Smooth muscle cell (in vitro differentiated cells): ENCODE results near the gene RNF135. TPM values are rescaled to one million over a fixed set of nuclear protein-coding genes. Genes with fewer than 3 reads are reported as not detected.
"Not testable (repeated sequence)": the region's sequence is repeated elsewhere in the genome, so short reads cannot be mapped to it uniquely, and the experiment has no call there.

Source experiments
- DNase-seq: peaks from one replicate; lab custom pipeline; 2025; ENCODE audit not compliant: unreplicated experiment; lab: John Stamatoyannopoulos, UW
- H2AFZ ChIP-seq: fragments of 200-600 bp; sonication (generic); 2 replicates; pipeline ENCODE4 v1.6.0; 2016; ENCODE audit warnings: antibody characterized with exemption, low read depth, mild to moderate bottlenecking
- H3F3A ChIP-seq: fragments of 200-600 bp; sonication (generic); 2 replicates; pipeline ENCODE4 v1.6.0; 2017; ENCODE audit warnings: antibody characterized with exemption, low read depth
- H3K27ac ChIP-seq: fragments of 200-600 bp; sonication (generic); 2 replicates; pipeline ENCODE4 v1.5.1; 2016; ENCODE audit warnings: low read depth, mild to moderate bottlenecking
- H3K27me3 ChIP-seq: fragments of 200-600 bp; sonication (generic); 2 replicates; pipeline ENCODE4 v1.6.1; 2016; ENCODE audit warnings: low read depth, mild to moderate bottlenecking
- H3K36me3 ChIP-seq: fragments of 200-600 bp; sonication (generic); 2 replicates; pipeline ENCODE4 v1.5.1; 2016; ENCODE audit warnings: low read depth
- H3K4me1 ChIP-seq: fragments of 200-600 bp; sonication (generic); 2 replicates; pipeline ENCODE4 v1.5.1; 2016; ENCODE audit warnings: low read depth
- H3K4me2 ChIP-seq: fragments of 200-600 bp; sonication (generic); 2 replicates; pipeline ENCODE4 v1.6.0; 2016; ENCODE audit warnings: mild to moderate bottlenecking
- H3K4me3 ChIP-seq: fragments of 200-600 bp; sonication (generic); 2 replicates; pipeline ENCODE4 v1.5.1; 2016; ENCODE audit warnings: mild to moderate bottlenecking
- H3K79me2 ChIP-seq: fragments of 200-600 bp; sonication (generic); 2 replicates; pipeline ENCODE4 v1.6.0; 2016; ENCODE audit warnings: low read depth, mild to moderate bottlenecking
- H3K9ac ChIP-seq: fragments of 200-600 bp; sonication (generic); 2 replicates; pipeline ENCODE4 v1.6.0; 2016; ENCODE audit warnings: low read depth
- H3K9me3 ChIP-seq: fragments of 200-600 bp; sonication (generic); replicated peaks from 2 replicates; pipeline ENCODE4 v1.5.1; 2016; ENCODE audit warnings: low read depth
- H4K20me1 ChIP-seq: fragments of 200-600 bp; sonication (generic); 2 replicates; pipeline ENCODE4 v1.6.0; 2016; ENCODE audit warnings: low read depth
- CTCF ChIP-seq: fragments of 200-600 bp; sonication (generic); IDR thresholded peaks from 2 replicates; pipeline ENCODE4 v1.5.1; 2017; ENCODE audit warnings: borderline replicate concordance, mild to moderate bottlenecking, antibody characterized with exemption; ENCODE audit not compliant: insufficient read depth, poor library complexity, severe bottlenecking
- WGBS: methylation state at CpG from one replicate; pipeline ENCODE4 v1.1.7; 2016; ENCODE audit warnings: low lambda C conversion rate; 5-methylcytosine and 5-hydroxymethylcytosine counted together
- polyA plus RNA-seq: library from polyadenylated mRNA; unstranded; fragments of >200 nt; fragmentation: Nextera tagmentation; extraction: Ambion mirVana; gene quantifications from 2 replicates; pipeline ENCODE4 v1.2.1, GENCODE V29; 2016
- total RNA-seq: library from RNA; depleted of rRNA; stranded (reverse); fragments of >200 nt; gene quantifications from 2 replicates; pipeline ENCODE4 v1.2.3, GENCODE V29; 2014

RNF135 gene
- total and polyA plus RNA-seq, 2 experiments from 2014 or later, result 9.7 to 17.9 TPM

GRCh38 chr17:30965686-30966085 lies 5.2 kb upstream of the RNF135 start:
- H3K9me3 ChIP-seq, result no peaks in the 10 kb centered on the region

DNA sequence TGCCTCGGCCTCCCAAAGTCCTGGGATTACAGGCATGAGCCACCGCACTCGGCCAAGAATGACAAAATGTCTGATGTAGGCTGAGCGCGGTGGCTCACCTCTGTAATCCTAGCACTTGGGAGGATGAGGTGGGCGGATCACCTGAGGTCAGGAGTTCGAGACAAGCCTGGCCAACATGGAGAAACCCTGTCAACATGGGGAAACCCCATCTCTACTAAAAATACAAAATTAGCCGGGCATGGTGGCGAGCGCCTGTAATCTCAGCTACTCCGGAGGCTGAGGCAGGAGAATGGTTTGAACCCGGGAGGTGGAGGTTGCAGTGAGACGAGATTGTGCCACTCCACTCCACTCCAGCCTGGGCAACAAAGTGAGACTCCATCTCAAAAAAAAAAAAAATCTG lies 2.9 kb upstream of the RNF135 start:
- not testable (repeated sequence) for H3K27ac ChIP-seq, H3K9ac ChIP-seq, H2AFZ ChIP-seq, H3F3A ChIP-seq, H3K79me2 ChIP-seq, DNase-seq, H3K4me1 ChIP-seq, H3K9me3 ChIP-seq, H3K4me3 ChIP-seq, H3K4me2 ChIP-seq, H3K36me3 ChIP-seq, H3K27me3 ChIP-seq, H4K20me1 ChIP-seq
- 96% methylated on average over 13 of the region's 13 CpGs for WGBS

More at GRCh38 chr17:30965686-30966085, 5.2 kb upstream of the RNF135 start:
- Histone ChIP-seq H3K4me3 (no peak overlapping the region), H3K4me1 (no peaks in the 10 kb centered on the region), H3F3A (no peaks in the 10 kb centered on the region), H3K36me3 (no peaks in the 10 kb centered on the region), H3K9ac (no peak overlapping the region), H3K27ac (no peak overlapping the region), H3K4me2 (no peak overlapping the region), H4K20me1 (no peaks in the 10 kb centered on the region), H3K27me3 (no peaks in the 10 kb centered on the region), H2AFZ (no peak overlapping the region), H3K79me2 (no peaks in the 10 kb centered on the region)
- no peak for TF ChIP-seq CTCF
- WGBS, result 93% methylated on average over 3 of the region's 3 CpGs
- DNase-seq, result no peak

- Histone ChIP-seq H3K4me3 (peak overlapping the region; percentile 72), H3K9ac (peak overlapping the region; percentile 42), H2AFZ (peak overlapping the region; percentile 94), H3K4me2 (peak overlapping the region; percentile 95), H3K9me3 (no peaks in the 10 kb centered on the region), H3F3A (no peaks in the 10 kb centered on the region), H3K4me1 (peaks cover 4% of the 10 kb centered on the region), H3K36me3 (no peaks in the 10 kb centered on the region), H3K79me2 (peaks cover 19% of the 10 kb centered on the region), H3K27me3 (no peaks in the 10 kb centered on the region), H4K20me1 (no peaks in the 10 kb centered on the region), H3K27ac (peak overlapping the region; percentile 55)
- TF ChIP-seq CTCF, result no peak
- WGBS, result 8% methylated on average over 31 of the region's 31 CpGs
- no peak for DNase-seq
Measured at GRCh38 chr17:30969989-30970830, 629 bp upstream of the RNF135 start.

- Histone ChIP-seq H3K36me3 (no peaks in the 10 kb centered on the region), H4K20me1 (peaks cover 6% of the 10 kb centered on the region), H3K4me1 (peaks cover 9% of the 10 kb centered on the region), H3F3A (no peaks in the 10 kb centered on the region), H3K27ac (no peak overlapping the region), H3K4me3 (no peak overlapping the region), H3K9ac (no peak overlapping the region), H3K9me3 (no peaks in the 10 kb centered on the region), H2AFZ (no peak overlapping the region), H3K27me3 (no peaks in the 10 kb centered on the region), H3K79me2 (peaks cover 19% of the 10 kb centered on the region), H3K4me2 (no peak overlapping the region)
- TF ChIP-seq CTCF, result no peak
- no peak for DNase-seq
- 97% methylated on average over 8 of the region's 8 CpGs for WGBS
Measured at GRCh38 chr17:30975042-30975820, 4.4 kb downstream of the RNF135 start.

- WGBS, result no CpG with 5 or more reads among the region's 33 CpGs
- not testable (repeated sequence) for H3K9me3 ChIP-seq, H3K79me2 ChIP-seq
Measured at GRCh38 chr17:30979919-30980318, 9.1 kb downstream of the RNF135 start.

More at GRCh38 chr17:30979919-30980318, 9.1 kb downstream of the RNF135 start:
- H3K4me2 ChIP-seq, H4K20me1 ChIP-seq, DNase-seq, H3K27ac ChIP-seq, H3K4me3 ChIP-seq, H3K27me3 ChIP-seq, H3F3A ChIP-seq, H3K9ac ChIP-seq, H2AFZ ChIP-seq, H3K4me1 ChIP-seq, H3K36me3 ChIP-seq: not testable (repeated sequence)
